HG03575 (cell line): ENCODE measurements around the gene SH2D3A.
"Not testable (repeated sequence)": the region's sequence is repeated elsewhere in the genome, so short reads cannot be mapped to it uniquely, and the experiment has no call there.

Experiments used
- ATAC-seq: cut with Tn5 transposase; IDR thresholded peaks from one replicate; pipeline ENCODE4 v1.9.1; 2021; ENCODE audit not compliant: unreplicated experiment, insufficient number of reproducible peaks, low FRiP score; ENCODE audit errors: extremely low read depth

SH2D3A gene

DNA sequence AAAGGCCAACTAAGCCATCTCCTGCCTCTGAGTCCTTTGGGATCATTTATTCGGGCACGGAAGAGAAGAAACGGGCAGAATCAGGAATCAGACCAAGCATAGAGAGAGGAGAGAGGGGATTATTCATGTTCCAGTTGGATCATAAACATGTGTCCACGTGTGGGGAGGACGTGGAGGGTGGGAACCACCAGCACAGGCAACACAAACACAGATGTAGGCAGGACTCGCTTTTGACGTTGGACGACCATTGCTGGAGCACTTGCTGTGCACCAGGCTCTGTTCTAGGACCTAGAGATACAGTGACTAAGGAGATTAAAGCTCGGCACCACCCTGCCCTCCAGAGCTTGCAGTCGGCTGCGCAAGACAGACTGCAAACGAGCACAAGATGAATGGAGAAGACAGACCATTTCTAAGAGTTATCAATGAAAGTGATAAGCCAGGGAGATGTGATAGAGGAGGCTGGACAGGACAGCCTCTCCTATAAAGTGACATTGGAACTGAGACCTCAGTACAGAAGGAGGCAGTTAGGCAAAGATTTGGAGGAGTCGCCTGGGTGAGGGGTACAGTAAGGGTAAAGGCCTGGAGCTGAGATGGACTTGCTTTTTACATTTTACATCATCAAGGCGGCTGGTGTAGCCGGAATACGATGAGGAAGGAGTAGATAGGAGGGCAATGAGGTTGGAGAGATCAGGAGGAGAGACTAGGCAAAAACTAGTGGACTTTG, 716 bp downstream of the SH2D3A start:
- ATAC-seq, result no peak

DNA sequence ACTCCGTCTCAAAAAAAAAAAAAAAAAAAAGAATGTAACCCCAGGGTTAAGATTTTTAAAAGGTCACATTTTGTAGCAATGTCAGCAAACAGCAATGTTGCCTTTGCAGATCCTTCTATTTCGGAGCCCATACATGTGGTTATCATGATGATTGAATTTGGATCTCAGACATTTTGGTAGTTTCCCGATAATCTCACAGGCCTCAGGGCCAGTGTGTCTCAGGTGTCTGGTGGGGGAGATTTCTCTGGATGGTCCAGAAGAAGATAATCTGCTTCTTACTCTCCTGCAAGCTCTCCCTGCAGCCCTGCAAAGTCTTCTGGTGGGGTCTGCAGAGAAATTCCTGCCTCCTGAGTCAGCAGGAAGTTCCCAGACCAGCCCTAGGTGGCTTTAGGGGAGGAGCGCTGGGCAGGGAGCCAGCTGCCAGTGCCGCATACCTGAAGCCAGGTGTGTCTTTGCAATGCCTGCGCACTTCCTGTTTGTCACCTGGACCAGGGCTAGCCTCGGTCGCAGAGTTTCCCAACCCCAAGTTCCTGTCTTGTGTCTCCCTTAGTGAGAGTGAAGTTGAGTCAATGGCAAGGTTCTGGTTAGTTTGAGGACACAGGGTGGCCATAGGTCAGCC, 1.4 kb downstream of the SH2D3A start:
- no peak for ATAC-seq

DNA sequence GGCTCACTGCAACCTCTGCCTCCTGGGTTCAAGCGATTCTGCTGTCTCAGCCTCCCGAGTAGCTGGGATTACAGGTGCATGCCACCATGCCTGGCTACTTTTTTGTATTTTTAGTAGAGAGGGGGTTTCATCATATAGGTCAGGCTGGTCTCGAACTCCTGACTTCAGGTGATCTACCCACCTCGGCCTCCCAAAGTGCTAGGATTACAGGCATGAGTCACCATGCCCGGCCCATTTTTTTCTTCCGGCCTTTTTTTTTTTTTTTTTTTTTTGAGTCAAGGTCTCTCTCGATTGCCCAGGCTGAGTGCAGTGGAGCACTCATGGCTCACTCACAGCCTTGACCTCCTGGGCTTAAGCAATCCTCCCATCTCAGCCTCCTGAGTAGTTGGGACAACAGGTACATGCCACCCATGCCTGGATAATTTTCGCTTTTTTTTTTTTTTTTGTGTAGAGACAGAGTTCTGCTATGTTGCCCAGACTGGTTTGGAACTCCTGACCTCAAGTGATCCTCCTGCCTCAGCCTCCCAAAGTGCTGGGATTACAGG, 4.9 kb downstream of the SH2D3A start:
- not testable (repeated sequence) for ATAC-seq

DNA sequence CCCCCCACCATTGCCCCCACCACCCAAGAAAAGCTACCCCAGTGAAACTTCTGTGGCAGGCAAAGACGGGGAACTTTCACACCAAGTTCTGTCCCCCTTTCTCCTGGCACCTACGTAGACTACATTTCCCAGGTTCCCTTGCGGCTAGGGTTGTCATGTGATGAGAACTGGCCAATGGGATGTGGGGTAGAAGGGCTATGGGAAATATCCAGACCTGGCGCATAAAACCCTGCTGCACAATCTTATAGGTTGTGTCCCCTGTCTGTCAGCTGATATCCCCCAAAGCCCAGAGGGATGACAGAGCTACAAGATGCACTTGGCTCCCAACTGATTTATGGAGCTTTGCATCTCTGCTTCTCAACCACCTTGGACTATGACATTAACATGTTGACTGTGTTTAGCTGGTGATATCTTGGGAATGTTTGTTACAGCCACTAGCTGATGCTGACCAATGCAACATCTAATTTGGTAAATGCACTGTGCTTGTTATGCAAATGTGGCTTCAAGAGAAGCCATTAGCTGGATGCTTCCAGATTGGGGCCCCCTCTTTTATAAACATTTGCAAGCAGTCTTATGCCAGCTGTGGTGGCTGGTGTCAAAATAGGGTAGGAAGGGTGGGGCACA, 6.1 kb downstream of the SH2D3A start:
- no peak for ATAC-seq

DNA sequence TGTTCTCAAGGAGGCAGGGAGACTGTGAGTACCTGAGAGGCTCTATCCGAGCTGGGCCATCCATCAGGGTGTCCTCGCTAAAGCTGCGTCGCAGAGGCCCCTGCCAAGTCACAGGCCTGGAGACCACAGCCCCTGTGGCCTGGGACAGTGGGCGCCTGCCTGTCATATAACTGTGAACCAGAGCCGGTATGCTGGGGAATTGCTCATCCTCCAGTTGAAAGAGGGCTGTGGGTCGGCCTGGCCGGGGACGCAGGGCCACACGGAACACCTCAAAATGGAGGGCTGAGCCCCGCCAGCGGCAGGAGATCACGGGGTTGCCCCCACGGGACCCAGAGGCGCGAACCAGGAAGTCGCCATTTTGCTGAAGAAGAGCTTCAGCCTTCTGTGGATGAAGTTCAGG, 6.6 kb downstream of the SH2D3A start:
- no peak for ATAC-seq

DNA sequence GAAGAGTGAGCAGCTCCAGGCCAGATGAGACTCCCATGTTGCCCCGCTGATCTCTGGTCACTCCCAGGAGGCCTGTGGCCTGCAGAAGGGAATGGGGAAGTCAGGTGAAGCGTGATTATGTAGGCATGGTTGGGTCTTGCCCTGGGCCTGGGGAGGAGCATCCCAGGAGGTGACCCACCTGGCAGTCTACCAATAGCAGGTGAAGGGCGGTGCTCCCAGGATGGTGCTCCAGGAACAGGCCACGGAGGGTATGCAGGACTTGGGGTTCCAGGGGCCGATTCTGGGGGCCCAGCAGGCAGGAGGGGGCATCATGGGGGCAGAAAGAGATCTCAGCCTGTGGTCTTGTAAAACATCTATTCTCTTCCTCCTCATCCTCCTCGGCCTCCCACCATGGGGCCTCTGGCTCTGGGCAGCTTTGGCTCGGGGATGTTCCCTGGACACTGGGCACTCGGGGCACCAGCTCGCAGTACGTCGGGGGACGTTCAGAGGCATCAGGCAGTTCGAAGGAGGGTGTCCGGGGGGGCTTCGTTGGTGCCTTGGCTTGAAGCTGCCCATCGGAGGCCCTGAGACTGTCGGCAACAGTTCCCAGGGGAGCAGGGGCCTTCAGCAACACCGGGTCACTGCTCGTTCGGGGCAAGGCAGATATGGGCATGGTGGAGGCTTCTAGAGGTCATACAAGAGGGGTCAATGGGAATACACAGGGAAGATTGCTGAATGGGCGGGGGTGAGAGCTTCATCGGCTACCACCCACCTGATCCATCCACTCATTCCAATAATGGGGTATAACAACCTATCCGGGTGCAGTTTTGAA, 12.4 kb downstream of the SH2D3A start:
- no peak for ATAC-seq

DNA sequence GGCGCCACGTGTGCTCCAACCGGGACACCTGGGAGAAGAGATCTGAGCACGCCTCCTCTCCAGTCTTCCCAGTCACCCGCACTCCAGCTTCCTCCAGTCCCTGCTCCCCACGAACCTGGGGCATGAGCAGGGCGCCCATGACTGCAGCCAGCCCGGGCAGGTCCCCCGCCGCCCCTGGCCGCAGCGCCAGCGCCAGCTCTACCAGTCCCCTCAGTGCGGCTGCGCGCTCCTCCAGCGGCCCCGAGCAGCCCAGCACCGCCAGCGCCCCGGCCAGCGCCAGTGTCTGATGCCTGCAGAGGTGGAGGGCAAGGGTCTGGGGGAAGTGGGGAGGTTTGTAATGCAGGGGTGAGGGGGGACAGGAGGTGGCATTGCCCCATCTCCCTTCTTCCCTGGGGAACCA, 13.1 kb downstream of the SH2D3A start:
- no peak for ATAC-seq

DNA sequence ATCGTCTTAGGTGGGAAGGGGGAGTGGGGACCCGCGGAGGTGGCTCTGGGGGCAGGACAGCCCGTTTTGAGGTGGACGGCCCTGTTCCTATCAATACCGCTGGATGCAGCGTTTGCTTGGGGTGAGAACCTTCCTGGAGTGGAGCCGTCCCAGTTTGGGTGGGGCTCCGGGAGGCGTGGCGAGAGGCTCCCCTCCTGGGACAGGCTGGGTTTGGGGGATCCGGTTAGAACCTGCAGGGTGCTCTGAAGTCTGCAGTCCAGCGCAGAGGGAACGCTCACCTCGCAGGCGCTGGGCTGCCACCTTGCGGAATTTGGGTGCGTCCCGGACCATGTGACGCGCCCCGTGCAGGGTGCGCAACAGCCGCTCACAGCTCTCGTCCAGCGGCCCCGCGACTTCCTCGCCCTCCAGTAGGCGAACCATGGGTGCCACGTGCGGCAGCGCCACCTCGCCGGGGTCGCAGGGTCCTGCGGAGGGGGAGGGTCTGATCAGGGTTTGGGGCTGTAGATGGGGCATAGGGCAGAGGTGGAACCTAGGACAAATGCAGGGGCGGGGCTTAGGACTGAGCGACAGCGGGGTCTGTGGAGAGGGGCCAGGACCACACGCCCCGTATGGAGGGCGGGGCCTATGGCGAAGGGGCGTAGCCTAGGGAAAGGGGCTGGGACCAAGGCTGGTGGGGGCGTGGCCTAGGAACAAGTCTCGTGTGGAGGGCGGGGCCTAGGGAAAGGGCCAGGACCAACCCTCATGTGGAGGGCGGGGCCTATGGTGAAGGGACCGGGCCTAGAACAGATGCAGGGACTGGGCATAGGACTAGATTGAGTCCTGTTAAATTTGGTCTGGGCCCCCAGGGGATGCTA, 13.8 kb downstream of the SH2D3A start:
- ATAC-seq, result no peak

DNA sequence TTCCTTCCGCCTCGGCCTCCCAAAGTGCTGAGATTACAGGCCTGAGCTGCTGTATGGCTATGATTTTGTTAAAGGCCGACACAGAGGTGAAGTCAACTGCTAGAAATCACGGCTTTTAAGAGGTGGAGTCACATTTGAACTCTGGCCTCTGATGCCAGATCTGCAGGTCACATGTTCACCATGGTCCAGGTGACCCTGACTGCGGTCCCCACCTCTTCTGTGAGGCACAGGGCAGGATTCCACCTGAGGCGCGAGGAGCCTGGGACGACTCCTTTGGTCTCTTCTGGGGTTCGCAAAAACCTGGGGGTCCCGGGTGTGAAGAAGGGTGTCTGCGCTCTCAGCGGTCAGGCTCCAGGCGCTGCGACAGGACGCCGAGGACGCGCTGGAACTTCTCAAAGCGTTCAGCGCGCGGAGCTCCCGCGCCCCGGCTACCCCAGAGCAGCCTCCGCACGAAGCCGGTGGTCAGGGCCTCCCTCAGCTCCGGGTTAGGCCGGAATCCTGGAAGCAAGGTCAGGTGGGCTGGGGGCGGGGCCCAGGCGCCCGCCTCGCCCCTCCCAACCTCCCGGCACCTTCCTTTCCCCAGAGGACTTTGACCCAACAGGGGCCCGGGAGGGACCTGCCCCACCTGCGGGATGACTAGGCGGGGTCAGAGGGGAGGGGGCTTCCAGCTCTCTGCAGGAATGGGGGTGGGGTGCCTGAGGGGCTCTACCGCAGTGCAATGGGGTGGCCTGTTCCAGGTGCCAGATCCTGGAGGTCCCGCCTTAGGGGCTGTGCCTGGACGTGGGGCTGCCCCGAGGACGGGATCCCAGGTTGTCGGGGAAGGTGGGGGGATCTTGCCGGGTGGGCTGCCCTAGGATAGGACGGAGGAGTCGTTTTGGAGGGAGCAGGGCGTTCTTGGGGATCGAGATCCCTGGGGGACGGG, 14.7 kb downstream of the SH2D3A start:
- no peak for ATAC-seq

DNA sequence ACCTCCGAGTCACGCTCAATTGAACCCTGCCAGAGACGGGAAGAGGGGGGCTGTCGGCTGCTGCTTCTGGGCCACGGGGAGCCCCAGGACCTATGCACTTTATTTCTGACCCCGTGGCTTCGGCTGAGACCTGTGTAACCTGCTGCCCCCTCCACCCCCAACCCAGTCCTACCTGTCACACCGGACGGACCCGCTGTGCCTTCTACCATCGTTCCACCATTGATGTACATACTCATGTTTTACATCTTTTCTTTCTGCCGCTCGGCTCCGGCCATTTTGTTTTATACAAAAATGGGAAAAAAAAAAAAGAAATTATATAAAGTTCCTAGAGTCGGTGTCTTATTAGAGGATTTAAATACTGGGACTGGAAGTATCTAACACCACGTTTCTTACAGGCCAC, 16.0 kb downstream of the SH2D3A start:
- ATAC-seq, result no peak

DNA sequence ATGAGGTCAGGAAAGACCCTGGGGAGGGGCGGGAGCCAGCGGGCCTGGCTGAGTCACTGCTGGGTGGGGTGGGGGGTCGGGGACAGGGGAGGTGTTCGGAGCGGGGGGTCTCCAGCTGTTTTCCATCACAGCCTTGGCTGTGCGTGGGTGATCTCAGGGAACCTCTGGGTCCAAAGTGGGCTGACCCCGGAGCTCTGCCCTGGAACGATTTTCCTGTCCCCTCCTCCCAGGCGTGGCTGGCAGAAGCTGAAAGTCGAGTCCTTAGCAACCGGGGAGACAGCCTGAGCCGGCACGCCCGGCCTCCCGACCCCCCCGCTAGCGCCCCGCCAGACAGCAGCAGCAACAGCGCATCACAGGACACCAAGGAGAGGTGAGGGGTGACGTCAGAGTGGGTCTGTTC, 17.2 kb downstream of the SH2D3A start:
- no peak for ATAC-seq

DNA sequence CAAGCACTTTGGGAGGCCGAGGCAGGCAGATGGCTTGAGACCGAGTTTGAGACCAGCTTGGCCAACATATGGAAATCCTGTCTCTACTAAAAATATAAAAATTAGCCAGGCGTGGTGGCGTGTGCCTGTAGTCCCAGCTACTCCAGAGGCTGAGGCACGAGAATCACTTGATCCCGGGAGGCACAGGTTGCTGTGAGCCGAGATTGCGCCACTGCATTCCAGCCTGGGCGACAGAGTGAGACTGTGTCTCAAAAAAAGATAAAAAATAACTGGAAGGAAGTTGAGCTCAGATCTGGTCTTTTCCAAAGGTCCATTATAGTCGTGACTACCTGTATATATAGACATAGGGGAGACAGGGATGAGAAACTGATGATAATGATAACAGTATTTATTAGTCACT, 18.7 kb downstream of the SH2D3A start:
- not testable (repeated sequence) for ATAC-seq

DNA sequence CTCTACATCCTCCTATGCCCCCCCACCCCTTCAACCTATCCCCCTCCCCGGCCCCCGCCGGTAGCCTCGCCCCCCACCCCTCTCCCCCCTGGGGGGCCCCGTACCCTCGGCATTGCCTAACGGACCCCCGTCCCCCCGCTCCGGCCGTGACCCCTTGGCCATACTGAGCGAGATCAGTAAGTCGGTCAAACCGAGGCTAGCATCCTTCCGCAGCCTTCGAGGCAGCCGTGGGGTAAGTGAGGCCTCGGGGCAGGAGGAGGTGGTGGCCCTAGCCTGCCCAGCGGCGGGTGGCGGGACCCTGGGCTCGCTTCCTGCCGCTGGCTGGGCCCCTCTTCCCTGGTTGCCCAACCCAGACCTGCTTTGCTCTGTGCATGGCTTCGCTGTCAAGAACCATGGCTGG, 21.3 kb downstream of the SH2D3A start:
- ATAC-seq, result no peak

DNA sequence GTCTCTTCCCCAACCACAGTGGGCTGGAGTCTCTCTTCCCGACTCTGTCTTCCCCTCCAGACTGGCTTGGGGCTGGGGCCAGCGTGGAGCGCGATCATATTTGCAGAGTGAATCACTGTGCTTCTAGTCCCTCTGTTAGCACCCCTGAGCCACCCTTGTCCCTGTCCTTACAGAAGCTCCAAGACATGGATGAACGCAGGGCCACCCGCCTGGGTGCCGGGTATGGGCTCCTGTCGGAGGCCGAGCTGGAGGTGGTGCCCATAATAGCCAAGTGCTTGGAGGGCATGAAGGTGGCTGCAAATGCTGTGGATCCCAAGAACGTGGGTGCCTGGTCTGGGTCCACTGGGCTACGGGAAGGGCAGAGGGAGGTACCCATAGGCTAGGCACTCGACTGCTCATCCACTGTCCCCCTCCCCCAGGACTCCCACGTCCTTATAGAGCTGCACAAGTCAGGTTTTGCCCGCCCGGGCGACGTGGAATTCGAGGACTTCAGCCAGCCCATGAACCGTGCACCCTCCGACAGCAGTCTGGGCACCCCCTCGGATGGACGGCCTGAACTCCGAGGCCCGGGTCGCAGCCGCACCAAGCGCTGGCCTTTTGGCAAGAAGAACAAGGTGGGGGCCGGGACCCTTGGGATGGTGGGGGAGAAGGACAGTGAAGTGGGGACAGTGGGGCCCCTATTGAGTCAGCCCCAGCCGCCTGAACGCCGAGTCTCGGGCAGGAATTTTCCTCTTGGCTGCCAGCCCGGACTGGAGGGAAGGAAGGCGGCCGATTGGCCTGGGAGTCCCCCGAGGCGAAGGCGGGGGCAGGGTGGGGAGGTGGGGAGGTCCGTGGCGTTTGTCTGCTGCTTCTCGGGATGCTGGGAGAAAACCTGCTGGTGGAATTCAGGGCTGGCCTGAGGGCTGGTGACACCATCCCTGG, 22.6 kb downstream of the SH2D3A start:
- ATAC-seq, result no peak

DNA sequence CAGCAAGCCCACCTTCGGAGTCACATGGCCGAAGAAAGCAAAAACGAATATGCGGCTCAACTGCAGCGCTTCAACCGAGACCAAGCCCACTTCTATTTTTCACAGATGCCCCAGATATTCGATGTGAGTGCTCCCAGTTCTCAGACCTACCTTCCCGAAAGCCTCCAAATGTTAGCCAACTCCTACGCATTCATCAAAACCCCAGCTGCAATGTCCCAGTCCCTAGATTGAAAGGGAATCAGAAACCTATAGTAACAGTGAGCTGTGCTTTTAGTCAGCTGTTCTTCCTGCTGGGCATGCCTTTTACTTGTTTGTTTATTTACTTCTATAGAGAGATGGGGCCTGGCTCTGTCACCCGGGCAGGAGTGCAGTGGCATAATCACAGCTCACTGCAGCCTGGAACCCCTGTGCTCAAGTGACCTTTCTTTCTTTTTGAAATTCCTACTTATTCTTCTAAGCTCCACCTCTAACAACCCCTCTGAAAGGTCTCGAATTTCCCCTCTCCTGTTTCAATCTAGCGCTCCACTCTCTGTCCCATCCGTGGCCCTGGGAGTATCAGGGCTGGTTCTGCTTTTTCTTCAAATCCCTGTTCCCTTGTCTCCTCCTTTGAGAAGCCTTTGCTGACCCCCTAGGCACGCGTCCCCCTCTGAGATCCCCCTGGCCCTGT, 23.4 kb downstream of the SH2D3A start:
- ATAC-seq, result no peak

DNA sequence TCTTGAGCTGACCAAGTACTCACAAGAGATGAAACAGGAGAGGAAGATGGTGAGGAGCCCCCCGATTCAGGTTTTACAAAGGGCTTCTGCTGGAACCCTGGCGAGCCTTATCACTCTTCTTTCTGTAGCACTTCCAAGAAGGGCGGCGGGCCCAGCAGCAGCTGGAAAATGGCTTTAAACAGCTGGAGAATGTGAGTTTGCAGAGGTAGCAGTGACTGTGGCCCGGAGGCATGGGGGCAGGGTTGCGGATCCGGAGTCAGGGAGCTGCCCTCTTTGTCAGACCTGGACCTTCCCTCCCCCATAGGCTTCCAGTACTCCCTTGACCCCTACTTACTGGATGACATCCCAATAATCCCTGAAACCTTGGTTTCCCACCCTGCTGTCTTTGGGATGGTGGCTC, 24.2 kb downstream of the SH2D3A start:
- no peak for ATAC-seq
